GM19099 (cell line): ENCODE measurements around the gene CNR1.
A peak's percentile ranks its signal among the peaks of the same experiment; 100 is the strongest.

ENCODE experiments used
- POLR2A ChIP-seq: IDR thresholded peaks from 3 replicates; pipeline ENCODE4 v1.6.1; 2011; ENCODE audit warnings: low read depth; ENCODE audit not compliant: insufficient read length; ENCODE audit errors: extremely low read depth

CNR1 gene

GRCh38 chr6:88165844-88166492 lies at the start of gene CNR1:
CNR1 (minus strand) TSS chr6:88166347; CDS start chr6:88145274, 21,073 bp downstream.
- TF ChIP-seq POLR2A = peak; percentile 97

GRCh38 chr6:88211446-88211845 lies 45.3 kb upstream of the CNR1 start:
- no peak for TF ChIP-seq POLR2A

- no peak for TF ChIP-seq POLR2A
Observed at GRCh38 chr6:88209301-88209700, 43.2 kb upstream of the CNR1 start.

- no peak for TF ChIP-seq POLR2A
Observed at GRCh38 chr6:88208726-88209125, 42.6 kb upstream of the CNR1 start.

- no peak for TF ChIP-seq POLR2A
Observed at GRCh38 chr6:88184921-88185320, 18.8 kb upstream of the CNR1 start.

- TF ChIP-seq POLR2A = no peak
Observed at GRCh38 chr6:88183471-88183870, 17.3 kb upstream of the CNR1 start.

GRCh38 chr6:88179692-88180091 lies 13.5 kb upstream of the CNR1 start:
- TF ChIP-seq POLR2A = peak; percentile 31

- peak; percentile 42 for TF ChIP-seq POLR2A
Observed at GRCh38 chr6:88177961-88178464, 11.9 kb upstream of the CNR1 start.

- TF ChIP-seq POLR2A = no peak
Observed at GRCh38 chr6:88174906-88175305, 8.8 kb upstream of the CNR1 start.

GRCh38 chr6:88171312-88171711 lies 5.2 kb upstream of the CNR1 start:
- TF ChIP-seq POLR2A = no peak

GRCh38 chr6:88168362-88168761 lies 2.2 kb upstream of the CNR1 start:
- TF ChIP-seq POLR2A = no peak

GRCh38 chr6:88167352-88167937 lies 1.3 kb upstream of the CNR1 start:
- TF ChIP-seq POLR2A = no peak

GRCh38 chr6:88166493-88167351 lies 575 bp upstream of the CNR1 start:
- peak; percentile 15 for TF ChIP-seq POLR2A

GRCh38 chr6:88165087-88165843 lies 882 bp downstream of the CNR1 start:
- no peak for TF ChIP-seq POLR2A

GRCh38 chr6:88164061-88164460 lies 2.1 kb downstream of the CNR1 start:
- no peak for TF ChIP-seq POLR2A

- TF ChIP-seq POLR2A = peak; percentile 11
Observed at GRCh38 chr6:88163616-88164015, 2.5 kb downstream of the CNR1 start.

- no peak for TF ChIP-seq POLR2A
Observed at GRCh38 chr6:88161940-88162339, 4.2 kb downstream of the CNR1 start.
